K562 (cell line): ENCODE data around the gene UBASH3A. TPM values are rescaled to one million over a fixed set of nuclear protein-coding genes. Genes with fewer than 3 reads are reported as not detected.

ENCODE experiments used
- ATAC-seq: fragments of 200-7000 bp; cut with Tn5 transposase; 3 replicates; pipeline ENCODE4 v1.9.1; 2020; ENCODE audit warnings: moderate library complexity
- BruUV-seq: library from RNA; stranded (reverse); fragments of 400-500 nt; replicated peaks from 2 replicates; lab custom pipeline; 2021; lab: Mats Ljungman, UMichigan
- CTCF ChIA-PET: fragments of 300-600 bp; formaldehyde crosslinking; extraction: SDS; loops from one replicate; lab custom pipeline; 2021; ENCODE audit warnings: low intra/inter-chr PET ratio; lab: Yijun Ruan, JAX
- POLR2A ChIA-PET: fragments of 300-600, 350-650 bp; sonication (Branson Sonifier 250); formaldehyde crosslinking; extraction: SDS; loops from one replicate; lab custom pipeline; 2021; ENCODE audit warnings: antibody characterized with exemption, inconsistent platforms; lab: Yijun Ruan, JAX
- DNase-seq, 4 experiments: peaks; one replicate each; pipeline versions ENCODE4 v3.0.0 to v3.0.0-alpha.2; 2011 to 2018; ENCODE audit warnings: low spot score in 3 of 4, mixed read lengths in 3 of 4; ENCODE audit errors: extremely low read depth in 1 of 4
- FAIRE-seq: peaks from 2 replicates; lab custom pipeline; 2011; peaks lifted over from hg19 to GRCh38; lab: Jason Lieb, UNC
- H2AFZ ChIP-seq: 2 replicates; pipeline ENCODE4 v1.6.0; 2011; ENCODE audit warnings: low read depth, low read length, control low read depth, inconsistent platforms
- H3K27ac ChIP-seq: fragments of 200-600 bp; 3 replicates; pipeline ENCODE4 v1.8.0; 2011; ENCODE audit warnings: low read depth, mild to moderate bottlenecking, control low read depth, inconsistent platforms, low read length, moderate library complexity, mixed read lengths; ENCODE audit errors: extremely low read depth
- H3K27me3 ChIP-seq, 2 experiments: fragments of 300-600 bp in 1 of 2; 2 replicates in 1 of 2; 3 replicates in 1 of 2; pipeline versions ENCODE4 v1.6.0 to v1.8.0; 2011; ENCODE audit warnings: inconsistent platforms in 2 of 2, low read length in 2 of 2, mild to moderate bottlenecking in 1 of 2, mixed read lengths in 1 of 2, moderate library complexity in 1 of 2; ENCODE audit not compliant: control insufficient read depth in 2 of 2, insufficient read depth in 2 of 2
- H3K36me3 ChIP-seq: fragments of 300-600 bp; 3 replicates; pipeline ENCODE4 v1.8.0; 2011; ENCODE audit warnings: mild to moderate bottlenecking, low read length, inconsistent platforms; ENCODE audit not compliant: control insufficient read depth, insufficient read depth
- H3K4me1 ChIP-seq, 2 experiments: fragments of 200-600 bp in 1 of 2; replicated peaks in 1 of 2; 2 replicates in 1 of 2; 3 replicates in 1 of 2; pipeline versions ENCODE4 v1.5.1 to v1.8.0; 2011; ENCODE audit warnings: inconsistent platforms in 2 of 2, low read length in 2 of 2, mild to moderate bottlenecking in 1 of 2, mixed read lengths in 1 of 2, moderate library complexity in 1 of 2; ENCODE audit not compliant: control insufficient read depth in 2 of 2, insufficient read depth in 2 of 2
- H3K4me2 ChIP-seq: 2 replicates; pipeline ENCODE4 v1.6.1; 2011; ENCODE audit warnings: low read length, control low read depth, inconsistent platforms, mixed read lengths; ENCODE audit not compliant: insufficient read depth
- H3K4me3 ChIP-seq: fragments of 200-600 bp; sonication (generic), shearing (Covaris generic); 2 replicates; pipeline ENCODE4 v1.5.1; 2016; ENCODE audit warnings: control low read depth, inconsistent platforms
- H3K79me2 ChIP-seq: fragments of 200-600 bp; 3 replicates; pipeline ENCODE4 v1.8.0; 2011; ENCODE audit warnings: low read length, inconsistent platforms; ENCODE audit not compliant: control insufficient read depth, insufficient read depth
- H3K9ac ChIP-seq, 2 experiments: 2 replicates each; pipeline versions ENCODE4 v1.6.0 to v1.6.1; 2011; ENCODE audit warnings: low read depth in 2 of 2, low read length in 2 of 2, control low read depth in 1 of 2, inconsistent platforms in 1 of 2, mild to moderate bottlenecking in 1 of 2, mixed read lengths in 1 of 2; ENCODE audit not compliant: insufficient read depth in 1 of 2
- H3K9me1 ChIP-seq: one replicate; pipeline ENCODE4 v1.6.0; 2011; ENCODE audit warnings: inconsistent platforms, mild to moderate bottlenecking, low read length, moderate library complexity; ENCODE audit not compliant: control insufficient read depth, insufficient read depth
- H3K9me3 ChIP-seq: replicated peaks from 2 replicates; pipeline ENCODE4 v1.5.1; 2011; ENCODE audit warnings: low read depth, low read length, inconsistent platforms; ENCODE audit not compliant: control insufficient read depth, insufficient read depth
- H4K20me1 ChIP-seq: replicated peaks from 2 replicates; pipeline ENCODE4 v1.6.1; 2011; ENCODE audit warnings: low read length, inconsistent platforms, mixed read lengths; ENCODE audit not compliant: control insufficient read depth, insufficient read depth
- E4F1 ChIP-seq: fragments of 250-450 bp; sonication (Bioruptor Pico); IDR thresholded peaks from 2 replicates; pipeline ENCODE4 v1.5.0; 2021; ENCODE audit warnings: mild to moderate bottlenecking, borderline replicate concordance
- MAZ ChIP-seq, 2 experiments: fragments of 450-650 bp in 1 of 2; sonication (generic) in 1 of 2; formaldehyde crosslinking; IDR thresholded peaks in 1 of 2; conservative IDR thresholded peaks in 1 of 2; 2 replicates each; pipeline versions ENCODE4 v1.4.0 to v1.5.0; 2020; ENCODE audit warnings: mild to moderate bottlenecking in 1 of 2, missing genetic modification reagents in 1 of 2
- MEF2D ChIP-seq: conservative IDR thresholded peaks from 2 replicates; pipeline ENCODE4 v1.6.1; 2016; ENCODE audit warnings: low read depth, missing genetic modification characterization, missing compliant biosample characterization
- OTX1 ChIP-seq: fragments of 450-650 bp; formaldehyde crosslinking; IDR thresholded peaks from 2 replicates; pipeline ENCODE4 v1.4.0; 2022; ENCODE audit warnings: mild to moderate bottlenecking
- SREBF2 ChIP-seq: sonication (generic); formaldehyde crosslinking; IDR thresholded peaks from 2 replicates; pipeline ENCODE4 v1.4.0; 2020; ENCODE audit warnings: mild to moderate bottlenecking, missing genetic modification reagents
- ZNF384 ChIP-seq: IDR thresholded peaks from 2 replicates; pipeline ENCODE4 v1.6.1; 2012; ENCODE audit warnings: low read depth, low read length, improper control_type of control experiment
- ZNF77 ChIP-seq: fragments of 250-450 bp; sonication (Bioruptor Pico); IDR thresholded peaks from 2 replicates; pipeline ENCODE4 v1.5.0; 2020
- WGBS: fragments of 100-300 bp; shearing (Covaris generic); methylation state at CpG from one replicate; pipeline ENCODE4 v1.1.6; 2016; ENCODE audit warnings: low coverage, mixed read lengths; ENCODE audit not compliant: insufficient coverage; ENCODE audit errors: missing lambda C conversion rate; 5-methylcytosine and 5-hydroxymethylcytosine counted together
- in situ Hi-C: fragments of 300-500 bp; cut with MboI; formaldehyde crosslinking; loops from 4 replicates; pipeline ENCODE4 v1.15.0; 2018; ENCODE audit warnings: inconsistent platforms, mixed read lengths
- intact Hi-C: fragments of 100-400 bp; cut with micrococcal nuclease; formaldehyde crosslinking; loops from 2 replicates; pipeline ENCODE4 v1.14.2; 2022
- polyA plus RNA-seq, 8 experiments: library from polyadenylated mRNA; depleted of rRNA in 4 of 8; stranded (reverse) in 5 of 8; unstranded in 3 of 8; fragments of >200 nt; fragmentation: Nextera tagmentation in 2 of 8; fragmentation: Illumina TruSeq in 1 of 8; extraction: Ambion mirVana in 2 of 8; extraction: Trizol in 1 of 8; gene quantifications; 2 replicates each; pipeline versions ENCODE4 v1.2.1 to v1.2.3, GENCODE V29; 2011 to 2014; ENCODE audit warnings: inconsistent platforms in 1 of 8, missing spikeins in 1 of 8
- total RNA-seq, 7 experiments: library from RNA; depleted of rRNA in 6 of 7; stranded (reverse); fragments of >200 nt in 6 of 7; fragmentation: Illumina TruSeq in 2 of 7; extraction: Trizol in 2 of 7; gene quantifications; 2 replicates each; pipeline versions ENCODE4 v1.2.1 to v1.2.3, GENCODE V29; 2011 to 2021; ENCODE audit warnings: low replicate concordance in 1 of 7

Gene UBASH3A
- total and polyA plus RNA-seq, 9 of the 15 experiments (the other 6 are each of a cell fraction or from before 2014, with no cell fraction given): 0.23 to 1.8 (median 1.1) TPM

- no peaks in the 10 kb centered on the region for H4K20me1 ChIP-seq
- no peak for DNase-seq
- no peak overlapping the region for H3K9ac ChIP-seq
- no TSS peak for BruUV-seq
- no peaks in the 10 kb centered on the region for H3K9me3 ChIP-seq
- no peaks in the 10 kb centered on the region for H3K36me3 ChIP-seq
- in situ Hi-C loops: no loop called here
- CTCF ChIA-PET: no interaction called here
- no peak overlapping the region for H3K4me3 ChIP-seq
- TF ChIP-seq ZNF384 (no peak), OTX1 (CRISPR knock-in tag) (no peak), E4F1 (no peak), ZNF77 (CRISPR knock-in tag) (no peak), MEF2D (tag) (no peak), MAZ (CRISPR knock-in tag; conservative IDR thresholded peaks at IDR 0.05 in 1 of 2, IDR thresholded peaks at IDR 0.05 in 1 of 2) (no peak), SREBF2 (CRISPR knock-in tag) (no peak)
- peaks cover 37 to 52% of the 10 kb centered on the region in 2 experiments for H3K27me3 ChIP-seq
- no peak for ATAC-seq
- POLR2A ChIA-PET: no interaction called here
- H3K4me2 ChIP-seq: no peak overlapping the region
- no peak overlapping the region for H3K27ac ChIP-seq
- 3% methylated on average over 4 of the region's 4 CpGs for WGBS
- no peaks in the 10 kb centered on the region for H3K79me2 ChIP-seq
- H3K4me1 ChIP-seq: peaks cover 0 to 11% of the 10 kb centered on the region in 2 experiments; a peak in 3 of 5 replicates
- no peak overlapping the region for H2AFZ ChIP-seq
- H3K9me1 ChIP-seq: no peaks in the 10 kb centered on the region
- intact Hi-C loops: no loop called here
- FAIRE-seq: no peak
Measured at GRCh38 chr21:42489991-42490390, 86.3 kb downstream of the UBASH3A start.
